Endothelial cell of umbilical vein (primary cell): ENCODE results near the gene METTL8.

Experiments
- GATA2 ChIP-seq: IDR thresholded peaks from 2 replicates; pipeline ENCODE4 v1.7.0; 2011; ENCODE audit warnings: low read depth, mild to moderate bottlenecking, moderate library complexity, mixed read lengths, low read length; ENCODE audit not compliant: insufficient read length, insufficient read depth
- POLR2A ChIP-seq: IDR thresholded peaks from 2 replicates; pipeline ENCODE4 v1.6.1; 2012; ENCODE audit warnings: low read depth, mild to moderate bottlenecking, control low read depth, low read length

GRCh38 chr2:171452773-171453172 is 19.0 kb upstream of the METTL8 start:
- TF ChIP-seq POLR2A (no peak), GATA2 (no peak)
